ENCODE data around the gene CCDC192. TPM values are rescaled to one million over a fixed set of nuclear protein-coding genes. Genes with fewer than 3 reads are reported as not detected.

CCDC192 gene
- total RNA-seq, 1 donor from 2014 or later = not detected

- H3K27ac ChIP-seq = no peak overlapping the region
- ATAC-seq = no peak
- intact Hi-C loops (cut with DNase I) = no loop called here
- DNase-seq = no peak
- H3K36me3 ChIP-seq = no peaks in the 10 kb centered on the region
- no peaks in the 10 kb centered on the region for H3K9me3 ChIP-seq
- no peaks in the 10 kb centered on the region for H3K4me1 ChIP-seq
- TF ChIP-seq, protein P1, sequence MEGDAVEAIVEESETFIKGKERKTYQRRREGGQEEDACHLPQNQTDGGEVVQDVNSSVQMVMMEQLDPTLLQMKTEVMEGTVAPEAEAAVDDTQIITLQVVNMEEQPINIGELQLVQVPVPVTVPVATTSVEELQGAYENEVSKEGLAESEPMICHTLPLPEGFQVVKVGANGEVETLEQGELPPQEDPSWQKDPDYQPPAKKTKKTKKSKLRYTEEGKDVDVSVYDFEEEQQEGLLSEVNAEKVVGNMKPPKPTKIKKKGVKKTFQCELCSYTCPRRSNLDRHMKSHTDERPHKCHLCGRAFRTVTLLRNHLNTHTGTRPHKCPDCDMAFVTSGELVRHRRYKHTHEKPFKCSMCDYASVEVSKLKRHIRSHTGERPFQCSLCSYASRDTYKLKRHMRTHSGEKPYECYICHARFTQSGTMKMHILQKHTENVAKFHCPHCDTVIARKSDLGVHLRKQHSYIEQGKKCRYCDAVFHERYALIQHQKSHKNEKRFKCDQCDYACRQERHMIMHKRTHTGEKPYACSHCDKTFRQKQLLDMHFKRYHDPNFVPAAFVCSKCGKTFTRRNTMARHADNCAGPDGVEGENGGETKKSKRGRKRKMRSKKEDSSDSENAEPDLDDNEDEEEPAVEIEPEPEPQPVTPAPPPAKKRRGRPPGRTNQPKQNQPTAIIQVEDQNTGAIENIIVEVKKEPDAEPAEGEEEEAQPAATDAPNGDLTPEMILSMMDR (IDR thresholded peaks at IDR 0.05) = no peak
- no peaks in the 10 kb centered on the region for H3K27me3 ChIP-seq (ENCODE audit: low read depth)
- H3K4me3 ChIP-seq = no peak overlapping the region
Observed at GRCh38 chr5:127923804-127924570, 220.8 kb downstream of the CCDC192 start.

DNA sequence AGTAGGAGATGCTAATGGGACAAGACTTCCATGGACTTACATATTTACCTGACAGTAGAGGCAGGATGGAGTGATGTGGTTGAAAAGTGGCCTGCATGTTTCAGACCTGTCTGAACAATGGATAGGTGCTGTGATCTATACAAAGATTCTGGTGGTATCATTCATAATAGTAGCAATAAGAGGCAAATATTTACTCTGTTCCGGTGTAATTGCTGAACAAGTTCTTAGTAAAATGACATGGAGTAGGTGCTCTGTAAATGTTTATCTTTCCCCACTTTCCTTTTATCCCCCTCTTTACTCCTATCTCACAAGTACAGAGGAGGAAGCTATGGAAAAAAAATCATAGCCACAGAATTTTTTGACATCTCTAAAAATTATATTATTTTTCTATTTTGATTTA, 221.4 kb downstream of the CCDC192 start:
- no peak overlapping the region for H3K27ac ChIP-seq
- intact Hi-C loops (cut with DNase I) = no loop called here
- TF ChIP-seq, protein P1 (IDR thresholded peaks at IDR 0.05) = no peak
- no peaks in the 10 kb centered on the region for H3K36me3 ChIP-seq
- H3K4me1 ChIP-seq = no peaks in the 10 kb centered on the region
- no peaks in the 10 kb centered on the region for H3K27me3 ChIP-seq (ENCODE audit: low read depth)
- H3K4me3 ChIP-seq = no peak overlapping the region
- DNase-seq (no peak), ATAC-seq (no peak)
- H3K9me3 ChIP-seq = no peaks in the 10 kb centered on the region

DNA sequence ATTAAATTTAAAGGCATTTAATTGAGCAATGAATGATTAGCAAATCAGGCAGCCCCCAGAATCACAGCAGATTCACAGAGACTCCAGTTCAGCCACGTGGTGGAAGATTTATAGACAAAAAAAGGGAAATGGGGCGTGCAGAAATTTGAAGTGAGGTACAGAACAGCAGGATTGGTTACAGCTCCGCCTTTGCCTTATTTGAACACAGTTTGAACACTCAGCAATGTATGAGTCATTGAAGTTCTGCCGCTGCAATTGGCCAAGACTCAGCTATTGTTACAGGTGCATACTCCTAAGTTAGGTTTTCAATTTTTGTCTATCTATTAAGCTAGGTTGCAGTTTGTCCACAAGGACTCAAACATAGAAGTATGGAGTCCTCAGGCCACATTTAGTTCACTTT, 222.7 kb downstream of the CCDC192 start:
- H3K4me3 ChIP-seq = no peak overlapping the region
- TF ChIP-seq, protein P1 (IDR thresholded peaks at IDR 0.05) = no peak
- no peaks in the 10 kb centered on the region for H3K27me3 ChIP-seq (ENCODE audit: low read depth)
- H3K4me1 ChIP-seq = no peaks in the 10 kb centered on the region
- no peaks in the 10 kb centered on the region for H3K36me3 ChIP-seq
- ATAC-seq (peak; percentile 66 to 91), DNase-seq (no peak)
- H3K9me3 ChIP-seq = no peaks in the 10 kb centered on the region
- no peak overlapping the region for H3K27ac ChIP-seq
- intact Hi-C loops (cut with DNase I) = no loop called here

DNA sequence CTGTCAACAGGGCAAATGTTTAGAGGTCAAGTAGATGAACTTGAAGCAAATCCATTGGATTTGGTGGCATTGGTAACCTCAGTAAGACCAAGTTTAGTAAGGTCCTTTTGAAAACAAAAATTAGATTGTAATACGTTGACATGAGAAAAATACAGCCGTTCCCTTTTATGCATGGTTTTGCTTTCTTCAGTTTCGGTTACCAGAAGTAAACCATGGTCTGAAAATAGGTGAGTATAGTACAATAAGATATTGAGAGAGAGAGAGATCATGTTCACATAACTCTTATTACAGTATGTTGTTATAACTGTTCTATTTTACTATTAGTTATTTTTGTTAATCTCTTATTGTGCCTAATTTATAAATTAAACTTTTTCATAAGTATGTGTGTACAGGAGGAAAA, 223.8 kb downstream of the CCDC192 start:
- H3K9me3 ChIP-seq = no peaks in the 10 kb centered on the region
- TF ChIP-seq, protein P1 (IDR thresholded peaks at IDR 0.05) = no peak
- no peak overlapping the region for H3K4me3 ChIP-seq
- no peaks in the 10 kb centered on the region for H3K36me3 ChIP-seq
- DNase-seq = no peak
- H3K4me1 ChIP-seq = no peaks in the 10 kb centered on the region
- no peak for ATAC-seq
- H3K27ac ChIP-seq = no peak overlapping the region
- H3K27me3 ChIP-seq (ENCODE audit: low read depth) = no peaks in the 10 kb centered on the region
- intact Hi-C loops (cut with DNase I) = no loop called here

GRCh38 chr5:127928053-127928452, 224.9 kb downstream of the CCDC192 start:
- Histone ChIP-seq H3K27me3 (ENCODE audit: low read depth) (no peaks in the 10 kb centered on the region), H3K27ac (no peak overlapping the region), H3K4me3 (no peak overlapping the region), H3K4me1 (no peaks in the 10 kb centered on the region), H3K9me3 (no peaks in the 10 kb centered on the region), H3K36me3 (no peaks in the 10 kb centered on the region)
- TF ChIP-seq, protein P1 (IDR thresholded peaks at IDR 0.05) = no peak
- no peak for DNase-seq
- ATAC-seq = no peak
- intact Hi-C loops (cut with DNase I) = no loop called here
